HG02678 (cell line): ENCODE data around the gene JAZF1.
A peak's percentile ranks its signal among the peaks of the same experiment; 100 is the strongest.

Experiments used
- ATAC-seq: cut with Tn5 transposase; IDR thresholded peaks from one replicate; pipeline ENCODE4 v1.9.1; 2021; ENCODE audit warnings: mild to moderate bottlenecking, moderate library complexity; ENCODE audit not compliant: unreplicated experiment

Gene JAZF1

GRCh38 chr7:28112012-28112411, 68.6 kb downstream of the JAZF1 start:
- no peak for ATAC-seq

- ATAC-seq = no peak
Measured at GRCh38 chr7:28110427-28111012, 70.1 kb downstream of the JAZF1 start.

- no peak for ATAC-seq
Measured at GRCh38 chr7:28108747-28109146, 71.8 kb downstream of the JAZF1 start.

- ATAC-seq = no peak
Measured at GRCh38 chr7:28107960-28108359, 72.6 kb downstream of the JAZF1 start.

GRCh38 chr7:28106321-28106829, 74.2 kb downstream of the JAZF1 start:
- no peak for ATAC-seq

GRCh38 chr7:28105234-28105633, 75.4 kb downstream of the JAZF1 start:
- no peak for ATAC-seq

GRCh38 chr7:28104811-28105210, 75.8 kb downstream of the JAZF1 start:
- no peak for ATAC-seq

- no peak for ATAC-seq
Measured at GRCh38 chr7:28104041-28104541, 76.5 kb downstream of the JAZF1 start.

GRCh38 chr7:28102797-28103196, 77.8 kb downstream of the JAZF1 start:
- ATAC-seq = no peak

- ATAC-seq = peak; percentile 45
Measured at GRCh38 chr7:28096713-28097112, 83.9 kb downstream of the JAZF1 start.

- ATAC-seq = no peak
Measured at GRCh38 chr7:28095231-28095630, 85.4 kb downstream of the JAZF1 start.

- ATAC-seq = no peak
Measured at GRCh38 chr7:28093623-28094232, 86.9 kb downstream of the JAZF1 start.

- no peak for ATAC-seq
Measured at GRCh38 chr7:28091190-28091589, 89.4 kb downstream of the JAZF1 start.

- no peak for ATAC-seq
Measured at GRCh38 chr7:28088901-28089714, 91.5 kb downstream of the JAZF1 start.

GRCh38 chr7:28088032-28088431, 92.6 kb downstream of the JAZF1 start:
- ATAC-seq = no peak

- ATAC-seq = no peak
Measured at GRCh38 chr7:28086198-28086597, 94.4 kb downstream of the JAZF1 start.

- no peak for ATAC-seq
Measured at GRCh38 chr7:28083998-28084985, 96.3 kb downstream of the JAZF1 start.

GRCh38 chr7:28083164-28083997, 97.2 kb downstream of the JAZF1 start:
- ATAC-seq = no peak

GRCh38 chr7:28082071-28082470, 98.5 kb downstream of the JAZF1 start:
- no peak for ATAC-seq

- ATAC-seq = no peak
Measured at GRCh38 chr7:28081016-28081415, 99.6 kb downstream of the JAZF1 start.
